HG03571 (cell line): ENCODE data around the gene FAR2.
"Not testable (repeated sequence)": the region's sequence is repeated elsewhere in the genome, so short reads cannot be mapped to it uniquely, and the experiment has no call there.

Experiments
- ATAC-seq: cut with Tn5 transposase; IDR thresholded peaks from one replicate; pipeline ENCODE4 v1.9.1; 2021; ENCODE audit not compliant: unreplicated experiment

The FAR2 gene

DNA sequence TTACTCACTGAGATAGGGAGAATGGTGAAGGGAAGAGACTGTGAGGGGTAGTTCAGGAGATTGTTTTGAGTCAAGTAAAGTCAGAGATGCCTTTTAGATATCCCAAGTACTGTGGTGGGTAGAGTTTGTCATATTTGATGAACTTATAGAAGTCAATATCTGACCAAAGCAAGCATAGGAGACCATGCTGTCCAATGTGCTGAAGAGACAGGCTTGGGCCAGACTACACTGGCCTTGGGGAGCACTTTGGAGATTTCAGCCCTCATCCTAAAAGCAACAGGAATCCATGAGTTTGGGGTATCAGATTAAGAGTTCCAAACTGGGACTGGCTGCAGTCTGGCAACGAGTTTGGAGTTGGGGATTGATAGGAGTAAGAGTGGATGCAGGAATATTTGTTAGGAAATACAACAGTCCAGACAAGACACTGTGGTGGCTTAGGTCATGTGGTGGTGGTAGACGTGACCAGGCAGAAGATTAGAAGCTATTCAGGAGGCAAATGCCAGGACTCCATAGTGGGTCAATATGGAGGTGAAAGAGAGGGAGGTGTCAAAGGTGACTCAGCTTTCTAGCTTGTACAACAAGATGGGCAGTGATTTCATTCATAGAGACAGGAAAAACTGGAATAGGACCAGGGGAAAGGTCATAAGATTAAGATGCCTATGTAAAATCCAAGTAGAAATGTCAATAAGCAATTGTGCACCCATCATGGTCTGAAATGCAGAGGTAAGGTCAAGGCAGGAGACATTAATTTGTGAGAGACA, 81.9 kb downstream of the FAR2 start:
- ATAC-seq, result no peak

DNA sequence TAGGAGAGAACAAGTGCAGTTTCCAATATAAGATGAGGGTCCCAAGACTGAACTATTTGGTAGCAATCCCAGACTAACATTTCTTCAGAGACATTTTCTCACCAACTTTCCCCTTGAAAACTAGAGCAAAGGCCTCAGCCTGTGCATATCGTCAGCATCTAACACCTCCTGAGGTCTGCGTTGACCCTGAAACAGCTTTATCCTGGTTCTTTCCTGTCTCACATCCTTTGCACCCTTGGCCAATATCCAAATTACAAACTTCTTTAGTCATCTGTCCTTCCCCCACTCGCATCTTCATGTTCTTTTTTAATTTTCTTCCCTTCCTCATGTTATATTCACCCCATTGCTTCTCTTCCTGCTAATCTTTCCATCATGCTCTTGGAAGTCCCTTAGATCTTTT, 83.0 kb downstream of the FAR2 start:
- no peak for ATAC-seq

DNA sequence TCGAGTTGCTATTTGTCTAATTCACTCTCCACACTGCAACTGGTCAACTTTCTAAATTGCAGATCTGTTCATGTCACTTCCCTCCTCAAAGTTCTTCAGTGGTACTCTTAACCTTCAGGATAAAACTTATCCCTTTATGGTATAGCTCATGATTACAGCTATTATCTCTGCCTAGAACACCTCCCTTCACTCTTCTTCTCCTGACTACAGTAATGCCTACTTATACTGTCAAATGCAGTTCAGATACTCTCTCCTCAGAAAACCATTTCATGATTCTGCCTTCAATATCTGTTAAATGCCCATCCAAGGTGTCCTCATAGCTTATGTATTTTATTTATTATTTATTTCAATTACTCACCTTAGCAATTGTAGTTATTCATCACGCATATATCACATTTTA, 85.5 kb downstream of the FAR2 start:
- no peak for ATAC-seq

DNA sequence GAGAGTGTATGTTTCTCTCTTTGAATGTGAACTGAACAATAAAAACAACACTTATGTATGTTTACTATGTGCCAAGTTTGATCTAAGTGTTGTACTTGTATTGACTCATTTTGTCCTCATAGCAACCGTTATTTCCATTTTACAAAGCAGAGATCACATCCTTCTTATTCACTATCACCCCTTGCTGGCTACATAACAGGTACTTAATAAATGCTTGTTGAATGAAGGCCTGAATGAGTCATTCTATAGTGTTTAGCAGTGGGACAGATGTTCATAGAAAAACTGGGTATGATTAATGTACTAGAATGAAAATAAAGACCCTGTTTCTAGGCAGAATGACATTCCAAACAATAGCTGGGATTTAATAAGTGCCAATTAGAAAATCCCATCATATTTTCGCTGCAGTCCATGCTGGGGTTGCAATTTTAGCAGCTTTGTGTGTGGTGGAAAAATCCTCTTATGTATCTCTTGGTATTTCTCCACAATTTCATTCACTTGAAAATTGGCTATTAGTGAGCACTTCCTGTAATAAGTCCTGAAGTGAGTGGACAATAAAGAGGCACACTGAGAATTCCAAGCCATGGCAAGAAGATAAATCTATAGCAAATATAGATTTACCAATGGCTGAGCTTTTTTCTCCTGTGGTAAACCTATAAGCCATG, 86.0 kb downstream of the FAR2 start:
- ATAC-seq, result no peak

DNA sequence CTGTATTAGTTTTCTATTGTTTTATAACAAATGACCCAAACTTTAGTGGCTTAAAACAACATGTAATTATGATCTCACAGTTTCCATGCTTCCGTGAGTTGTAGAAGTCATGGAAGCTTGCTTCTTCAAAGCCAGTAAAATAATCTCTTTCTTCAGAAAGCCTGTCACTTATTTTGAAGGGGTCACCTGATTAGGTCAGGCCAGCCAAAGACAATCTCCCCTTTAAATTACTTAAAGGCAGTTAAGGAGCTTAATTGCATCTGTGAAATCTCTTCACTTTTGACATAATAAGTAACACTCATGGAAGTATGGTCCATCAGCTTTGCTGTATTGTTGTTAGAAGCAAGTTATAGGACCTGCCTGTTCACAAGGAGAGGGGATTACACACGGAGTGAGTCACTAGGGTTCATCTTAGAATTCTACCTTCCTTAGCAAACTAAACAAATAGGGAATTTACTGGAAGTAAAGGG, 89.8 kb downstream of the FAR2 start:
- no peak for ATAC-seq

DNA sequence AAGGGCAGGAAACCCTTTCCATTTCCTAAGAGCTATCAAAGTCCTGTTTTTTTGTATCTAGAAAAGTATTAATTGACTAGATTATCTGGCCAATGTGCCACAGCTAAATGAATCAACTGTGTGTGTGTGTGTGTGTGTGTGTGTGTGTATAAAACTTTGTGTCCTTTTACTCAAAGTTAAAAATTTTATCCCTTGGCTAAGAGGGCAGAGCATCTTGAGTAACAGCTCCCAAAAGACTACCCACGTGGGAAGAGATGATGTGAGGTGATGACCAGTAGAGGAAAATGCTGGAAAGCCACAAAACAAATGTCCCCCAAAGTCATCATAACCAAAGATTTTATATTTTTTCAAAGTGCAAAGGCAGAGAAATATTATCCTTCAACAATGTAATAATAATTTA, 90.3 kb downstream of the FAR2 start:
- no peak for ATAC-seq

DNA sequence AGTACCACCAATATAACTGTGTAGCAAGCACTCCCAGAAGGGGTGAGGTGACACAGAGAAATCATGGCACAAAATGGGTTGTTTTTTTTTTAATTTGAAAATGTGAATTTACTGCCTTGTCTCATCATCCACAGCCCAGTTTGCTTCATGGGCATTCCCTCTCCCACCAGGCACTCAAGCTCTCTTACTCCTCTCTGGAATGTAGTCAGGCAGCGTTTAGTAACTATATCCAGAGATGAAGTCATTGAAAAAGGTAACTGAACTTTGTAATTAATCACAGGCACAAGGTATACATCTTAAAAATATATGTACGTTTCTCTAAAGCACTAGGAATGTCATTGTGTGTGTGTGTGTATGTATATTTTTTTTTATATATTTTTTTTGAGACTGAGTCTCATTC, 91.4 kb downstream of the FAR2 start:
- ATAC-seq, result no peak

DNA sequence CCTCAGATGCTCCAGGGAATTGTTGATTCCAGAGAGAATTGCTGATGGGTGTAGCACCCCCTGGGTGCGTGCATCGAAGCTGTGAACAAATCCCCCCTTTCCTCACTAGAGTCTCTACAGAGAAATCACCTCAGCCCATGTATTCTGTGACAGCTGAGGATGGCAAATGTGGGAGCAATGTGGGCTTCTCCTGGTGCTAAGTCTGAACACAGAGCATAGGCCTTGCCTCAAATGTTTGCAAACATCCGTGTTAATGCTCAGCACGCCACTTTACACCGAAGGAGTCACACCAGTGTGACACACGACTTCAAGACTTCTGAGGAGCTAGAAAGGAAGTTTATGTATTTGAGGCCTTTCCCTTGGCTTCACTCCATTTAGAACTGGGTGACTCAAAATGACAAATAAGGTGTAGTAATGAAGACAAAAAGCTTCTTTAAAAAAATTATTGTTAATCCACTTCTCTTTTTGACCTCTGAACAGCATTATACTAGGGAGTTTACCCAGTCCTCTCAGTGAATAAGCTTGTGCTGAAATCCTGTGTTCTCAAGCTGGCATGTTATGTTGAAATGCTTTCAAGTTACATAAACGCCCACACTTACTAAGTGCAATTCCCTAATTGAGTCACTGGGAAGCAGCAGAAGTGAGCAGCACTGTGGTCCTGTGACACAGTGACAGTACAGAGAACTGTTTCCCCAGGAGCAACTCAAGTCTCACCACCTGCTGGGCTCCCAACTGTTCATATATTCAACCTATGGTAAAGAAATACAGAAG, 92.9 kb downstream of the FAR2 start:
- peak; percentile 57 for ATAC-seq

DNA sequence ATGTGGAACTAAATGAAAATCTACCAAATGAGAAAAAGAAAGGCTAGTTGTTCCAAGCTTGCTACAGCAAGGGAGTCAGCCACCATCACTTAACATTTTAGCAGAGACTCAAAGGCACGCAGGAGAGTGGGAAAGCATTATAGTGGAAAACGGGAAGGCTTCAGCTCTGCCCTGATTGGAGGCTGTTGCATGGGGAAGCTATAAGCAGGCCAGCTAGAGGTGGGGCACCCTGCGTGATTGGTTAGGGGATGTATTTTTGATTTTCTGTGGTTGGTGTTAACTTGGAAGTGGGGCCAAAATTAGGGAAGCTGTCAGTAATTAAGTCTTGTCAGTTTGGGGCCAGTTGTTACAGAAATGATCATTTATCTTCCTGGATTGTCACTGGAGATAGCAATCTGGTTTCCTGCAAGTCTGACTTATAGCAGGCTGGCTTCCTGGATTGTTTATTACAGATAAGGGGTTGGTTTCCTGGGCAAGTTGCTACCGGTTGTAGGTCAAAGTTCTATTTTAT, 93.9 kb downstream of the FAR2 start:
- no peak for ATAC-seq

DNA sequence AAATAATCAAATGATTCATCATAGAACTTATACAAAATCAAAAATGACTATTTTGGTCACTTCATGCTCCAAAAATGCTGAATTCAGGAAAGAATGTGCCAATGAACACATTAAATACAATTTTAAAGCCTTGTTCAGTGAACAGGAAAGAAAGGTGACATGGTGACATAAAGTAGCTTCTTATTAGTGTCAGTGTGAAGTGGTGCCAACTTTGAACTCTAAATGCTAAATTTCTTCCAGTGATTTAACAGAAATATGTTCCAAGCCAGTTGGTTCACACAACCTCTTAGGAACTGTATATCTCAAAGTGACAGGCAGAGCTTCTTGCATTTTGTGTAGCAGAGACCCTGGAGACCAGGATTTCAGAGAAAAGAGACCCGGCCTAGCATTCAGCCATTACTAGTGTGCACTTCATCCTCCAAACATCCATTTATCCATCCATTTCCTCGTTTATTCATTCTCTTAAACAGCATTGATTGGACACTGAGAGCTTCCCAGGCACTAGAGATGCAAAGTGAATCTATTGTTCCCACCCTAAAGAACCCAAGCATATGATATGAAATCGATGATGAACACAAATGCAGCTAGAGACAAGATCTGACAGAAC, 95.2 kb downstream of the FAR2 start:
- no peak for ATAC-seq

DNA sequence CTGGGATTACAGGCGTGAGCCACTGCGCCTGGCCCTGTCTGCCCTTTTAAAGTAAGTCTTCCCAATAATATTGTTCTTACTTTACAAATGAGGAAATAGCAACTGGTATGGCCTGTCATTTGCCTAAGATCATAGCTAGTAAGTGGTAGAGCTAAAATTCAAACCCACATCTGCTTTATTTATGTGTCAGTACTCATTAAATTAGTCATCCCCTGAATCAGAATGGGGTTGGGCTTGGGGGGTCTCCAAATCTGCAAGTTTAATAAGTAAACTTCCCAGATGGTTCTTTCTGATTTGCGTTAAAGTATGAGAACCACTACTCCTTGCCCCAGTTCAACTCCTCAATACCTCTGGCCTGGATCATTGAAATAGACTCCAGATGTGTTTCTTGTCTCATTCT, 96.2 kb downstream of the FAR2 start:
- no peak for ATAC-seq

DNA sequence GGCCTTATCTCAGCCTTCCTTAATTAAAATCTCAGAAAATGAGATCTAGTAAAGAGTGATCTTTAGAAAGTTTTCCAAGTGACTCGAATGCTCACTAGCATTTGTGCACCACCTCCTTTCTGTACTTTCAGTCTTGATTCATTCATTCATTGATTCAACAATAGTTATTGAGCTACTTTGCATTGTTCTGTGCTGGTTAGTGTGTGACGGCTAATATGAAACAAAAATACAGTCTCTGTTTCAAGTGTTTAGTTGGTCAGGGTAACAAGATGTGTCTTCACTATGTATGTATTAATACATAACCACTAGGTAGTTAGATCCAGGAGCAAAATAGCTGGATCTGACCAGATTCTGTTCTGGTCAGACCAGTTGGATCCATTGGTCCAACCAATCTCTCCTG, 100.9 kb downstream of the FAR2 start:
- ATAC-seq, result no peak

DNA sequence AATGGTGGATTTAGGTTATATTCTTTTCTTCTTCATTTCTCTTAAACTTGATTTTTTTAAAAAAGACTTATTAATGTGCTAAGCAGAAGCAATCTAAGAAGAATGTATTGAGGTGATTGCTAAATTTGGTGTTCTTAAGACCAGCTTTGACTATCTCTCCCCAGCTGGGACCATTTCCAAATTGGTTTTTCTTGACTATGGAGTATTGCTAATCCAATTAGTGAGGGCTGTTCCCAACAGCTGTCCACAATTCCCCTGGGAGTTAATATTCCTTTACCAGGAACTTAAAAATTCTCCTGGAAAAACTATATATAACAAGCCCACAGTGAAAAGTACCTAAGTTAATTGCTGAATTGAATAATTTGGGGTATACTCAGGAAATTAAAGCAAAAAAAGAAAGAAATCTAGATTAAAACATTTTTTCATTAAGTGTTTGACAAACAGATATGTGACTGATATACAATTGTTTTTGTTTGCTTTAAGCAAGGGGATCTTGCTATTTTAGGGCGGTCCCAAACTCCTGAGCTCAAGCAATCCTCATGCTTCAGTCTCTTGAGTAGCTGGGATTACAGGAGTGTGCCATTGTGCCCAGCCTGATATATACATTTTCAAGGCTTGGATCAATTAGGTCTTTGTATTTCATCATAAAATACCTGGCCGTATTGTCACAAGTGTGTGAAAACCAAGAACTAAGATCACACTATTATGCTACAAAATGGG, 105.0 kb downstream of the FAR2 start:
- ATAC-seq, result no peak

DNA sequence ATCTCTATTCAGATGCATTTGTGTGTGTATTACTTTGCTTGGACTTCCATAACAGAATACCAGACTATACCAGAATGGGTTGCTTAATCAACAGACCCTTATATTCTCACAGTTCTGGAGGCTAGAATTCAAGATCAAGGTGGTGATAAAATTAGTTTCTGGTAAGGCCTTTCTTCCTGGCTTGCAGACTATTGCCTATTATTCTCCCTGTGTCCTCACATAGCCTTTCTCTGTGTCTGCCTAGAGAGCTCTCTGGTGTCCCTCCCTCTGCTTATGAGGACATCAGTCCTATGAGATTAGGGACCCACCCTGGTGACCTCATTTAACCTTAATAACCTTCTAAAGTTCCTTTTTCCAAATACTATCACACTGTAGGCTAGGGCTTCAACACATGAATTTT, 106.0 kb downstream of the FAR2 start:
- no peak for ATAC-seq

DNA sequence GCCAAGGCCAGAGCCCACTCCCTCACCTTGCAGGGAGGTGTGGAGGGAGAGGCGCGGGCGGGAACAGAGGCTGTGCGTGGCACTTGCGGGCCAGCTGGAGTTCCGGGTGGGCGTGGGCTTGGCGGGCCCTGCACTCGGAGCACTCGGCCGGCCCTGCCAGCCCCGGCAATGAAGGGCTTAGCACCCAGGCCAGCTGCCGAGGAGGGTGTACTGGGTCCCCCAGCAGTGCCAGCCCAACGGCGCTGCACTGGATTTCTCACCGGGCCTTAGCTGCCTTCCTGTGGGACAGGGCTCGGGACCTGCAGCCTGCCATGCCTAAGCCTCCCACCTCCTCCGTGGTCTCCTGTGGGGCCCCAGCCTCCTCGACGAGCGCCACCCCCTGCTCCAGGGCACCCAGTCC, 107.5 kb downstream of the FAR2 start:
- no peak for ATAC-seq

DNA sequence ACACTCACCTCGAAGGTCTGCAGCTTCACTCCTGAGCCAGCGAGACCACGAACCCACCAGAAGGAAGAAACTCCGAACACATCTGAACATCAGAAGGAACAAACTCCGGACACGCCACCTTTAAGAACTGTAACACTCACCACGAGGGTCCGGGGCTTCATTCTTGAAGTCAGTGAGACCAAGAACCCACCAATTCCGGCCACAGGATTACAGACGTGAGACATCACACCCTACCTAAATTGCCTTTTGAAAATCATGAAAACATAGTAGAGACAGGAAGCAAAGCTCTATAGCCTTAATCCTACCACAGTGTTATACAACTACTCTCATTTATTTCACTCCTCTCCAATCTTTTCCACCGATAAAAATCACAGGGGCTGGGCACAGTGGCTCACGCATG, 108.6 kb downstream of the FAR2 start:
- ATAC-seq, result not testable (repeated sequence)

DNA sequence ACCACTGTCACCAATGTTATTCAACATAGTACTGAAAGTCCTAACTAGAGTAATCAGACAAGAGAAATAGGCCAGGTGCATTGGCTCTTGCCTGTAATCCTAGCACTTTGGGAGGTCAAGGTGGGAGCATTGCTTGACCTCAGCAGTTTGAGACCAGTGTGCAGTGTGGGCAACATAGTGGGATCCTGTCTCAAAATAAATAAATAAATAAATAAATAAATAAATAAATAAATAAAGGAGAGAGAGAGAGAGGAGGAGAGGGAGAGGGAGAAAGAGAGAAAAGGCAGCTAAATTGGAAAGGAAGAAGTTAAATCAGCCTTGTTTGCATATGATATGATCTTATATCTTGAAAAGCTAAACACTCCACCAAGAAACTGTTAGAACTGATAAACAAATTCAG, 115.3 kb downstream of the FAR2 start:
- no peak for ATAC-seq

DNA sequence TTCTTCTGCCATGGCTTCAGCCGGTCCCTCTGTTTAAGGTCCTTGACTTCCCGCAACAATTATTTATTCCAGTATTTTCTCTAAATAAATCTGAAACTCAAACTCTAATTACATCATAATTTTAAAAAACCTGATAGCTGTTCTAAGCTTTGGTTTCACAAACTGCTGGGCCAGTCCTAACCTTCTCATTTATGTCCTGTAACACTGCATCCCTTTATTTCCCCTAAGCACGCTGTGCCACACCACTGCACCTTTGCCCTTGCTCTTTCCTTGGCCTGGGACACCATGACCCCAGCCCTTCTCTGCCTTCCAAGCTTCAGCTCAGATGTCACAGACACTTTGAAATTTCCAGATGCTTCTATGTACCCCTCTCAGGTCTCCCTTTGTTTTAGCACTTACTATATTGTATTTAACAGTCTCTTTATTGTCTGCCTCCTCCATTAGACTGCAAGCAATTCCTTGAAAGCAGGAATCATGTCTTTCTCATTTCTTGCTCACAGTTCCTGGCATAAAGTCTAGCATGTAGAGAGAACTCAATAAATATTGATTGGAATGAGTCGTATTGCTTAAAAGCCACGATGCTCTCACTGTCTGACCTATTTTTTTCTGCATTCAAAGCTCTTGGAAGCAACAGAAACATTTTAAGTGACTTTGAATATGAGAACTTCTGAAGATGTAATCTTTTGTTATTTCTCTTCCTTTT, 120.8 kb downstream of the FAR2 start:
- ATAC-seq, result no peak

DNA sequence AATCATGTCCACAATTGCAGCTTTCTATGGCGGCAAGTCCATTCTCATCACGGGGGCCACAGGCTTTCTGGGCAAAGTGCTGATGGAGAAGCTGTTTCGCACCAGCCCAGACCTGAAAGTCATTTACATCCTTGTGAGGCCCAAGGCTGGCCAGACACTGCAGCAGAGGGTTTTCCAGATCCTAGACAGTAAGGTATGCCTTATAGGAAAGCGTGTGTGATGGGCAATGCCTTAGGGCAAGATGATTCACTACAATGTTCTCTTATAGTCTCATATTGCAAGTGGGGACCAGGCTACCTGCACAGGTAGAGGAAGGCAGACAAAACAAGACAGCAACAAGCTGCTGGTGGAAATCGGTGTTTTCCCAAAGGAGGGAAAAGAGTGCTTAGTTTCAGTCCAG, 121.4 kb downstream of the FAR2 start:
- no peak for ATAC-seq

DNA sequence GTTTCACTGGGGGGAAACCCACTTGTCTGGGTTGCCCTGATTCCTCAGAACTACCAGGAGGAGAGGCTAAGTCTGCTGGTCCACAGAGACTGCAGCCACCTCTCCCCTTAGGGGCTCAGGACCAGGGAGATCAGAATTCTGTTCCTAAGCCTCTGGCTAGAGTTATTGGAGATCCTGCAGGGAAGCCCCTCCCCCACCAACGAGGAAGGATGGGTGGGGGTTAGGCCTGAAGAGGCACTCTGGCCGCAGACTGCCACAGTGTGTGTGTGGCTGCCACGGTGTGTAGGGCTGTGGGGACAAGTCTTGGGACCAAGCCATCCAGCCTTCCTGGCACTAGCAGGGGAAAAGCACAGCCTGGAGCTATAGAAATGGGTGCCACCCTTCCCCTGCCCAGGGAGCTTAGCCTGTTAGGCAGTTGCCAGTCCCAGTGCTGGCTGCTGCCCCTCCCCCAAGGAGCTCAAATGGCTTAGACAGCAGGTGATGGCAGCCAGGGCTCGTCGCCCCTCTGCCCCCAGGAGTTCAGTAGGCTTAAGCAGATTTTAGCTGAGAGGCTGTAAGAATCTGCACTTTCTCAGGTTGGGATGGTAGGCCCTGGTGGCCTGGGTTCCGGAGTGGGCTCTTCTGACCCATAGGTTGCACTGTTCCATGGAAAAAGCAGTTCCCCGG, 124.2 kb downstream of the FAR2 start:
- no peak for ATAC-seq
